HG03095 (cell line): Measurements from ENCODE around the gene AGAP1.

ENCODE experiments used
- ATAC-seq: cut with Tn5 transposase; IDR thresholded peaks from one replicate; pipeline ENCODE4 v1.9.1; 2021; ENCODE audit warnings: moderate library complexity; ENCODE audit not compliant: unreplicated experiment

Gene AGAP1

DNA sequence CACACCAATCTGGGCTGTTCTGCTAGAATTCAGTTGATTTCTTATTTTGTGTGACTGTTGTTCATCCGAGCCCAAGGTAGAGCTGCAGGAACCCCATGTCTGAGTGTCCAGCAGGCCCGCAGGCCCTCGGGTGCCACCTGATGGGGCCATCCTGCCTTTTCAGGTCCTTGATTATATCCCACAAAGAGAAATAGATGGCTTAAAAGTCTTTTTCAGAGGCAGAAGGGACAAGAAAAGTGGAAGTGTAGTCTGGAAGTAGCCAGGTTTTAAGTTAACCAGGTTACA lies 52.2 kb downstream of the AGAP1 start:
- ATAC-seq = no peak

DNA sequence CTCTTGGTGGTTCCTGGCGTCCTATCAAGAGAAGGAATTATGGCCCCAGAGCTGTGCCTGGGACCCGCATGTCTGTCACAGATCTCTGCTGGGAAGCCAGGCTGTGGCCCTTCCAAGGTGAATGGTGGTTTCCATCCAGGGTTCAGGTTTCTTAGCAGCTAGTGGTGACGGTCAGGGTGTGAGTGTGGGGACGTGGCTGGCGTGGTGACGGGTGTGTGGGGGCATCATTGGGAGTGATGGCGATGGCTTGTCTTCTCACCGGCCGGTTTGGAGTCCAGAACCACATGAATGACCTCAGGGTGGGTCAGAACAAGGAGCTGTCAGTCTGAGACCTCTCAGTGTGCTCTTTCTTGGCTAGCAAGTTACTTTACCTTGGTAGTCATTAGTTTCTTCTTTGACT lies 52.6 kb downstream of the AGAP1 start:
- no peak for ATAC-seq

DNA sequence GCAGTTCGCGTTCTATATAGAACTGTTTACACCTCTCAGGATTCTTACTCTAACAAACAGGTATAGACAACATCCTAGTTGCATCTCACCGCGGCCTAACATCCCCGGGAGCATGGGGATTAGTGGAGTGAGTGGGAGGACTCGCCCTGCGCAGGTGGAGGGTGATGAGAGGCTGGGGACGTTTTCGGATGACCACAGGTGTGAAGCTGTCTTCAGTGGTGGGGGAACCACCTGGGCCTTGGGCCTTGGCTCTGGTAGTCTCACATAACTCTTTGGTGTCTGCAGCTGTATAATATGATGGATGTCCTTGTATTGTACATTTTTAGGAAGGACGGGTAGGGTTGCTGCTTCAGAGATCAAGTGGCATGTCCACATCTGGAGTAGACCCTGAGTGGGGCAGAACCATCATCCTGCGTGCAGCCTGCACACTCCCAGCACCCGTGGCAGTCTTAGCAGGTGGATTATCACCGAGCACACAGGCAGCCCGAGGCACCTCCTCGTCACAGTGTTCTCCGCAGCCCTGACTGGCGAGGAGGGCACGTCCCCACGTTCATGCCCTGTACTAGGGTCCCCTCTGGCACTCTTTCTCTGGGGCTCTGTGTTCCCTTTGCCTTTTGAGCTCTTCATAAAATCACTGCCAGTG lies 56.0 kb downstream of the AGAP1 start:
- ATAC-seq = no peak

- ATAC-seq = no peak
Measured at GRCh38 chr2:235550378-235550760, 56.5 kb downstream of the AGAP1 start.

DNA sequence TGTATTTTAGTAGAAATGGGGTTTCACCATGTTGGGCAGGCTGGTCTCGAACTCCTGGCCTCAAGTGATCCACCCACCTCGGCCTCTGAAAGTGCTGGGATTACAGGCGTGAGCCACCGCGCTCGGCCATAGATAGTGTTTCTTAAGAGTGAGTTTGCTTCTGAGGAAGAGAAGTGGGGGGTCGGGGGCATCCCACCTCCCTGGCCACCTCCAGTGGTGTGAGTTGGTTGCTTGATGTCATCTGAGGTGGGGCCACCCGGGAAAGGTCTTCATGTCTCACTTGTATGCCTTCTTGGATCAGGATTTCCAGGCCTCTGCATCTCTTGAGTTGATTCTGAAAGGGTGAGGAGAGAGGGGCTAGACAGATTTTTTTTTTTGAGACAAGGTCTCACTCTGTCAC lies 57.1 kb downstream of the AGAP1 start:
- no peak for ATAC-seq

- ATAC-seq = no peak
Measured at GRCh38 chr2:235551965-235552364, 58.1 kb downstream of the AGAP1 start.

- ATAC-seq = no peak
Measured at GRCh38 chr2:235552671-235553070, 58.8 kb downstream of the AGAP1 start.

DNA sequence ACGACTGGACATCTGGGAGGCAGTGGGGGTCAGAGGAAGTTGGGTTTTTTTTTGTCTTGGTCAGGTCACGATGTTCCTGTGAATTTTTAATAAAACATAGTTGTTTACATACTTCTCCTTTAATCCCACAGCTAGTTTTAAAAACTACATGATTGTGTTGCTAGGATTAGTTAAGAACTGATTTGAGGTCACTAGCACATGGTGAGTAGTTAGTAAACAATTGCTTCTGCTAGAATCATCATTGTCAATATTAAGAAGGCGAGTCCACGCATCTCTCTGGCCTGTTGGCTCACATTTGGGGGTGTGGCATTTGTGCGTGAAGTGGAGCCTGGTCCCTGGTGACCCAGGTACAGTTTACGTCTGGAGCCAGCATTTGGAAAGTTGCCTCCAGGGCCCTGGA lies 59.4 kb downstream of the AGAP1 start:
- no peak for ATAC-seq

DNA sequence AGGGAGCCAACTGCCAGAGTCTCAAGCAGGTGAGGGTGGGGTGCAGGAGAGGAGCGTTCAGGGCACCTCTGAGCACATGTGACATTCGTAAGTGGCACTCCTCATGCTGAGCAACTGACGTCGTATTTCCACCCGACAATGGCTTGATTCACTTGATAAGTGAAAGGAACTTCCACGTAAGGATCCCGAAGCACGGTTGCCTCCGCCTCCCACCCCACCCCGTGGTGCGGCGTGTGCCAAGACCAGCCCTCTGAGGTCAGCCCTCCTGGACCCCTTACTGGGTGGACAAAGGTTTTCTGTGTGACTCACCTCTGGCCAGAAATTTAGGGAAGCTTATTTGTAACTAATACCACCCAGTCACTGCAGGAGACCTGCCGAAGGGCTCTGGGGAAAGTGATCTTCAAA lies 59.9 kb downstream of the AGAP1 start:
- no peak for ATAC-seq

- no peak for ATAC-seq
Measured at GRCh38 chr2:235554385-235554784, 60.5 kb downstream of the AGAP1 start.

GRCh38 chr2:235554936-235555335 lies 61.1 kb downstream of the AGAP1 start:
- no peak for ATAC-seq

GRCh38 chr2:235555371-235555770 lies 61.5 kb downstream of the AGAP1 start:
- no peak for ATAC-seq

GRCh38 chr2:235556086-235556485 lies 62.2 kb downstream of the AGAP1 start:
- ATAC-seq = no peak

GRCh38 chr2:235556901-235557300 lies 63.1 kb downstream of the AGAP1 start:
- no peak for ATAC-seq

GRCh38 chr2:235557903-235558302 lies 64.1 kb downstream of the AGAP1 start:
- ATAC-seq = no peak

DNA sequence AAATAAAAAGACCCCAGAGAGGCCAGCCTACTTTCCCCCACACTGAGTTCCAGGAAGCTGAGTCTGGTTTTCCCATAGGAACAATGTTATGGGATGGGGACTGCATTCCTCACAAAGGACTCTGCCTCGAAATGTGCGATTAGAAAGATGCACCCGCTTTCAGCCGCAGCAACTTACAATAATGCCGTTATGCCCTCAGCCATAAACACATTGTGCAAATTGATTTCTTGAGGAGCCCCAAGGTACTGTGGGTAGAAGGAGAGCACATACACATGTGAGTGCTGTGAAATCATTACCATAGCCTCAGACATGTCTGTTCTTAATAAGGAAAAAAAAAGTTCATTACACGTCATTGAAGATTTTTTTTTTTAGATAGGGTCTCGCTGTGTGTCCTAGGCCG lies 64.7 kb downstream of the AGAP1 start:
- no peak for ATAC-seq

DNA sequence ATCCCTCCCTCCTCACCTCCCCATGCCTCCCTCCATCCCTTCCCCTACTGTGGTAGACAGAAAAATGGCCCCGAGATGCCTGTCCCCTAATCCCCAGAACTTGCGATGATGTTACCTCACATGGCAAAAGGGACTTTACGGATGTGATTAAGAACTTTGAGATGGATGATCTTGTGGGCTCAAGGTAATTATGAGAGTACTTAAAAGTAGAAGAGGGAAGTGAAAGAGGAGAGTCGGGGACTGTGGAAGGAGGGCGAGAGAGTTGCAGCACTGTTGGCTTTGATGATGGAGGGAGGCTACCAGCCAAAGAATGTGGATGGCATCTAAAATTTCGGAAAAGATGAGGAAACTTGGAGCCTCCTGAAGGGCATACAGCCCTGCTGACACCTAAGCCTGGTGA lies 66.5 kb downstream of the AGAP1 start:
- ATAC-seq = no peak

- ATAC-seq = no peak
Measured at GRCh38 chr2:235561450-235561849, 67.6 kb downstream of the AGAP1 start.

- no peak for ATAC-seq
Measured at GRCh38 chr2:235562065-235562747, 68.4 kb downstream of the AGAP1 start.

DNA sequence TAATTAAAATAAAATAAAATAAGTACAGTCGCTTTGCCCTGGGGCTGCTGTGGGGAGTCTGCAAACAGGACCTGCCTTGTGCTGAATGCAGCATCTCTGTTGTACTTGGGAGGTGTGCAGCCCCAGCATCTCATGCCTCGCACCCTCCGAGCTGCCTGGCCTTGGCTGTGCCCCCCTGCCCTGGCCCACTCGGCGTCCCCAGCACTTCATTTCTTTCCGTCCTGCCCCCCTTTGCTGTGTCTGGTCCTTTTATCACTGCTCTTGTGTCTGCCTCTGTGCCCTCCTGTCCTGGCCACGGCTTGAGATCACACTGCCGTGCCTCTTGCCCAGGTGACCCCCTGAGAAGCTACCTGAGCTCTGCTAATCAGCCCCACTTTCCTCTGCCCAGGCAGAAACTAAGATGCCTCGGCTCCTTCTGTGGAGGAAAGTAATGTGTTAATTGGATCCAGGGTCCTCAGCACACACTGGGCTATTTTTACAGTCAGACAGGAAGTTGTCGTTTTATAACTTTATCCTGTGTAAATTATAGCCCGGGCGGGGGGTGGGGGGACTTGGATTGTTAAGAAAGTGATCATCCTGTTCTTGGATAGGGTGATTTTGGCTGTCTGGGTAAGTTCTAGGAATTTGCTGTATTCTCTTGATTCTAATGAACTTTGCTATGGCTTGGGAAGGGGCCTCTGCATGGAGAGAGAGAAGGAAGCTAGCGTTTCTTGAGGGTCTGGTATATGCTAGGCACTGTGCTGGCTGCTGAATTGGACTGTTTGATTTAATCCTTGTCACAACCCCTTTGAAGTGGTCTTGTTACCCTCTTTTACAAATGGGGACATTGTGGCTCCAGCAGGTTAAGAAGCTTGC lies 69.4 kb downstream of the AGAP1 start:
- ATAC-seq = no peak

DNA sequence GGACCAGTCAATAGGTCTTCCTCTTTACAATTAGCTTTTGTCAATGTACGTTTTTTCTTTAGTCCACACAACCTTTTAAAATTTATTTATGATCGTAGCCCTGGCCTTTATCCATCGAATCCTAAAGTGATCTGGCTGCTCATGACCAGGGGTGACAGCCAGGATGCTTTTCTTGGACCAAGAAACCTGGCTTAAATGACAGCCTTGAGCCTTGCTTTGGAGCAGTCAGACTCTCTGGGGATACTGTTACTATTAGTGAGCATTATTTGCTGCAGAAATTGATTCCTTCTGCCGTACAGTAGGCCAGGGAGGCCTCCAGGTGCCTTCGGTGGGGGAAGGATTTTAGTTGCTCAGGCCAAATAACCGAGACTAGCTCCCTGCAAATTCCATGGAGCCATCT lies 70.2 kb downstream of the AGAP1 start:
- no peak for ATAC-seq

DNA sequence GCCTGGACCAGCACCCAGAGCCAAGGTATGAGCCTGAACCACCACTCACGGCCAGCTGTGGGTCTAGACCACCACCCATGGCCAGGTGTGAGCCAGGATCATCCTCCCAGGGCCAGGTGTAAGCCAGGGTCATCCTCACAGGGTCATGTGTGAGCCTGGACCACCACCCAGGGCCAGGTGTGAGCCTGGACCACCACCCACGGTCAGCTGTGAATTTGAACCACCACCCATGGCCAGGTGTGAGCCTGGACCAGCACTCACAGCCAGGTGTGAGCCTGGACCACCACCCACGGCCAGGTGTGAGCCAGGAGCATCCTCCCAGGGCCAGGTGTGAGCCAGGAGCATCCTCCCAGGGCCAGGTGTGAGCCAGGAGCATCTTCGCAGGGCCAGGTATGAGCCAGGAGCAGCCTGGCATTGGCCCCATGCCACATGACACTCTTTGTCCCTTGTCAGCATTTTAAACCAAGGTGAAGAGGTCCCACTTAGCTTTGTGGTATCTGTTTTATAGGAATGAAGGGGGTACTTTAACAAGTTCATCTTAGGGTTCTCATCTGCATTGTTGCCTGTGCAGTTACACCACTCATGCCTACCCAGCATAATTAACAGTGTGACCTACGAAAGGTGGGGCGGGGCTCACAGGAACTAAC lies 71.2 kb downstream of the AGAP1 start:
- no peak for ATAC-seq
